HepG2 (cell line): ENCODE measurements around the gene TMEM62. TPM values are rescaled to one million over a fixed set of nuclear protein-coding genes. Genes with fewer than 3 reads are reported as not detected.

Experiments used
- ATAC-seq: fragments of 200-7000 bp; cut with Tn5 transposase; 3 replicates; pipeline ENCODE4 v1.9.1; 2020; ENCODE audit warnings: mild to moderate bottlenecking, moderate library complexity
- BruUV-seq: library from RNA; stranded (reverse); fragments of 400-500 nt; replicated peaks from 2 replicates; lab custom pipeline; 2021; lab: Mats Ljungman, UMichigan
- CTCF ChIA-PET: fragments of 300-600 bp; formaldehyde crosslinking; extraction: SDS; loops from one replicate; lab custom pipeline; 2021; ENCODE audit warnings: low total read pairs, inconsistent platforms, low intra/inter-chr PET ratio; lab: Yijun Ruan, JAX
- POLR2A ChIA-PET: fragments of 350-600 bp; sonication (Branson Sonifier 250); formaldehyde crosslinking; loops from one replicate; lab custom pipeline; 2020; ENCODE audit warnings: antibody characterized with exemption, inconsistent platforms; lab: Yijun Ruan, JAX
- DNase-seq: peaks from one replicate; pipeline ENCODE4 v3.0.0-alpha.2; 2015; ENCODE audit warnings: low spot score
- FAIRE-seq: peaks from 3 replicates; lab custom pipeline; 2011; peaks lifted over from hg19 to GRCh38; lab: Jason Lieb, UNC
- H2AFZ ChIP-seq: one replicate; pipeline ENCODE4 v1.6.1; 2011; ENCODE audit warnings: low read length, inconsistent platforms
- H3K27ac ChIP-seq: fragments of 300-600 bp; 3 replicates; pipeline ENCODE4 v1.8.0; 2011; ENCODE audit warnings: mixed run types, mild to moderate bottlenecking, mixed read lengths, low read length, inconsistent platforms; ENCODE audit not compliant: insufficient read depth; ENCODE audit errors: extremely low read length
- H3K27me3 ChIP-seq, 2 experiments: fragments of 200-600 bp in 1 of 2; 2 replicates in 1 of 2; 3 replicates in 1 of 2; pipeline versions ENCODE4 v1.6.0 to v1.8.0; 2011; ENCODE audit warnings: low read length in 2 of 2, mild to moderate bottlenecking in 2 of 2, moderate library complexity in 2 of 2, inconsistent platforms in 1 of 2; ENCODE audit not compliant: insufficient read depth in 2 of 2, control insufficient read depth in 1 of 2
- H3K36me3 ChIP-seq, 2 experiments: fragments of 200-600 bp in 1 of 2; replicated peaks in 1 of 2; 2 replicates in 1 of 2; 3 replicates in 1 of 2; pipeline versions ENCODE4 v1.5.1 to v1.8.0; 2011; ENCODE audit warnings: low read length in 2 of 2, inconsistent platforms in 1 of 2; ENCODE audit not compliant: insufficient read depth in 2 of 2, control insufficient read depth in 1 of 2
- H3K4me1 ChIP-seq: 2 replicates; pipeline ENCODE4 v1.5.1; 2012; ENCODE audit warnings: low read length, inconsistent platforms; ENCODE audit not compliant: insufficient read depth
- H3K4me2 ChIP-seq: 2 replicates; pipeline ENCODE4 v1.6.0; 2011; ENCODE audit warnings: low read depth, low read length, inconsistent platforms
- H3K4me3 ChIP-seq, 3 experiments: fragments of 200-600 bp in 1 of 3; sonication (generic), shearing (Covaris generic) in 1 of 3; replicated peaks in 1 of 3; 2 replicates each; pipeline ENCODE4 v1.5.1; 2011 to 2016; ENCODE audit warnings: low read length in 3 of 3, inconsistent platforms in 2 of 3, low read depth in 2 of 3, mild to moderate bottlenecking in 2 of 3, control low read depth in 1 of 3, mixed read lengths in 1 of 3; ENCODE audit not compliant: insufficient read depth in 1 of 3
- H3K79me2 ChIP-seq: one replicate; pipeline ENCODE4 v1.6.1; 2011; ENCODE audit warnings: low read length, inconsistent platforms; ENCODE audit not compliant: insufficient read depth
- H3K9ac ChIP-seq: 2 replicates; pipeline ENCODE4 v1.6.0; 2011; ENCODE audit warnings: mild to moderate bottlenecking, low read depth, low read length, inconsistent platforms; ENCODE audit not compliant: insufficient read depth
- H3K9me3 ChIP-seq: 2 replicates; pipeline ENCODE4 v1.5.1; 2012; ENCODE audit warnings: mild to moderate bottlenecking, low read length
- H4K20me1 ChIP-seq: 2 replicates; pipeline ENCODE4 v1.6.0; 2011; ENCODE audit warnings: inconsistent platforms, mild to moderate bottlenecking, low read length, moderate library complexity; ENCODE audit not compliant: insufficient read depth
- DMAP1 ChIP-seq: IDR thresholded peaks from 2 replicates; pipeline ENCODE4 v1.6.1; 2016
- HMG20A ChIP-seq: IDR thresholded peaks from 2 replicates; pipeline ENCODE4 v1.6.1; 2016; ENCODE audit warnings: borderline replicate concordance
- KDM2A ChIP-seq: sonication (generic); formaldehyde crosslinking; IDR thresholded peaks from 2 replicates; pipeline ENCODE4 v1.4.0; 2020; ENCODE audit warnings: low read depth, missing genetic modification reagents, borderline replicate concordance
- REPIN1 ChIP-seq: sonication (generic); formaldehyde crosslinking; IDR thresholded peaks from 2 replicates; pipeline ENCODE4 v1.8.0; 2022; ENCODE audit warnings: missing genetic modification reagents, low read depth, mild to moderate bottlenecking, borderline replicate concordance
- SETDB1 ChIP-seq: sonication (generic); formaldehyde crosslinking; IDR thresholded peaks from 2 replicates; pipeline ENCODE4 v1.5.1; 2020; ENCODE audit warnings: missing genetic modification reagents, mild to moderate bottlenecking, borderline replicate concordance
- SNAPC2 ChIP-seq: sonication (generic); formaldehyde crosslinking; IDR thresholded peaks from 2 replicates; pipeline ENCODE4 v1.8.1; 2022; ENCODE audit warnings: mild to moderate bottlenecking, missing genetic modification reagents
- ZFP90 ChIP-seq: sonication (generic); formaldehyde crosslinking; IDR thresholded peaks from 2 replicates; pipeline ENCODE4 v1.8.0; 2022; ENCODE audit warnings: missing genetic modification reagents, mild to moderate bottlenecking, inconsistent platforms, borderline replicate concordance
- ZKSCAN5 ChIP-seq: sonication (generic); formaldehyde crosslinking; IDR thresholded peaks from 2 replicates; pipeline ENCODE4 v1.5.1; 2020; ENCODE audit warnings: mild to moderate bottlenecking, missing genetic modification reagents
- ZNF296 ChIP-seq: sonication (generic); formaldehyde crosslinking; conservative IDR thresholded peaks from 2 replicates; pipeline ENCODE4 v1.5.0; 2020; ENCODE audit warnings: mild to moderate bottlenecking, missing genetic modification reagents
- ZNF484 ChIP-seq: sonication (generic); formaldehyde crosslinking; IDR thresholded peaks from 2 replicates; pipeline ENCODE4 v1.5.1; 2020; ENCODE audit warnings: mild to moderate bottlenecking, low read depth, missing genetic modification reagents, borderline replicate concordance
- ZNF557 ChIP-seq: sonication (generic); formaldehyde crosslinking; IDR thresholded peaks from 2 replicates; pipeline ENCODE4 v1.4.0; 2020; ENCODE audit warnings: missing genetic modification reagents
- ZNF644 ChIP-seq: IDR thresholded peaks from 2 replicates; pipeline ENCODE4 v1.6.1; 2016; ENCODE audit warnings: low read depth
- ZNF674 ChIP-seq: sonication (generic); formaldehyde crosslinking; IDR thresholded peaks from 2 replicates; pipeline ENCODE4 v1.5.0; 2020; ENCODE audit warnings: low read depth, mild to moderate bottlenecking, missing genetic modification reagents
- WGBS: methylation state at CpG from one replicate; pipeline ENCODE4 v1.1.6; 2017; ENCODE audit warnings: low lambda C conversion rate; 5-methylcytosine and 5-hydroxymethylcytosine counted together
- in situ Hi-C: cut with HindIII; loops from 2 replicates; pipeline ENCODE4 v1.10.0; 2017; ENCODE audit warnings: low pct_unique_long_range_greater_than_20kb; ENCODE audit not compliant: extremely low pct_ligation_motif_present
- intact Hi-C: fragments of 100-400 bp; cut with micrococcal nuclease; formaldehyde crosslinking; loops from one replicate; pipeline ENCODE4 v1.10.0; 2022; ENCODE audit not compliant: unreplicated experiment
- polyA plus RNA-seq, 8 experiments: library from polyadenylated mRNA; depleted of rRNA in 3 of 8; stranded (reverse) in 7 of 8; unstranded in 1 of 8; fragments of >200 nt; fragmentation: Illumina TruSeq in 4 of 8; extraction: Trizol in 4 of 8; gene quantifications; 2 replicates each; pipeline versions ENCODE4 v1.2.1 to v1.2.3, GENCODE V29; 2011 to 2016; ENCODE audit warnings: low read depth in 4 of 8, missing spikeins in 1 of 8, mixed read lengths in 1 of 8; ENCODE audit not compliant: insufficient read depth in 1 of 8
- total RNA-seq, 5 experiments: library from RNA; depleted of rRNA; stranded (reverse); fragments of >200 nt; fragmentation: Illumina TruSeq; extraction: Trizol; gene quantifications; 2 replicates each; pipeline ENCODE4 v1.2.3, GENCODE V29; 2016; ENCODE audit warnings: low read depth in 1 of 5
- TF ChIP-seq, protein P1 (sequence below): sonication (generic); formaldehyde crosslinking; IDR thresholded peaks from 2 replicates; pipeline ENCODE4 v1.9.0; 2021; ENCODE audit warnings: missing genetic modification reagents, borderline replicate concordance

The TMEM62 gene
- total and polyA plus RNA-seq, 2 of the 13 experiments (the other 11 are each of a cell fraction or from before 2014, with no cell fraction given): 14.2 to 20.9 TPM

GRCh38 chr15:43210172-43210745 is 76.9 kb downstream of the TMEM62 start:
- WGBS: 23% methylated on average over 15 of the region's 15 CpGs
- CTCF ChIA-PET: interaction anchor here (1.8 kb wide), 1 partner anchor 75 kb away, joined by 11 read pairs; no protein-coding TSS in a partner anchor
- ATAC-seq (no peak), FAIRE-seq (no peak), DNase-seq (no peak)
- Histone ChIP-seq H3K4me2 (no peak overlapping the region), H3K27me3 (peaks cover 1 to 61% of the 10 kb centered on the region in 2 experiments; a peak in 3 of 5 replicates), H3K27ac (no peak overlapping the region), H4K20me1 (no peaks in the 10 kb centered on the region), H3K9ac (no peak overlapping the region), H3K36me3 (no peaks in the 10 kb centered on the region), H3K4me3 (no peak overlapping the region), H3K9me3 (no peaks in the 10 kb centered on the region), H3K79me2 (no peaks in the 10 kb centered on the region)
- POLR2A ChIA-PET: no interaction called here
- in situ Hi-C loops (loop anchor here (25.0 kb wide), 1 partner anchor 498 kb away; no protein-coding TSS in a partner anchor), intact Hi-C loops (no loop called here)
- no TSS peak for BruUV-seq
- TF ChIP-seq HMG20A (CRISPR knock-in tag): no peak
- no peak for TF ChIP-seq REPIN1 (CRISPR knock-in tag)
- TF ChIP-seq ZNF484 (CRISPR knock-in tag): no peak
- TF ChIP-seq DMAP1 (CRISPR knock-in tag): no peak
- no peak for TF ChIP-seq ZNF557 (CRISPR knock-in tag)
- TF ChIP-seq SNAPC2 (CRISPR knock-in tag): no peak
- no peak for TF ChIP-seq KDM2A (CRISPR knock-in tag)
- no peak for TF ChIP-seq ZNF674
- TF ChIP-seq ZFP90 (CRISPR knock-in tag): no peak
- TF ChIP-seq ZNF296 (CRISPR knock-in tag): no peak
- TF ChIP-seq, protein P1, sequence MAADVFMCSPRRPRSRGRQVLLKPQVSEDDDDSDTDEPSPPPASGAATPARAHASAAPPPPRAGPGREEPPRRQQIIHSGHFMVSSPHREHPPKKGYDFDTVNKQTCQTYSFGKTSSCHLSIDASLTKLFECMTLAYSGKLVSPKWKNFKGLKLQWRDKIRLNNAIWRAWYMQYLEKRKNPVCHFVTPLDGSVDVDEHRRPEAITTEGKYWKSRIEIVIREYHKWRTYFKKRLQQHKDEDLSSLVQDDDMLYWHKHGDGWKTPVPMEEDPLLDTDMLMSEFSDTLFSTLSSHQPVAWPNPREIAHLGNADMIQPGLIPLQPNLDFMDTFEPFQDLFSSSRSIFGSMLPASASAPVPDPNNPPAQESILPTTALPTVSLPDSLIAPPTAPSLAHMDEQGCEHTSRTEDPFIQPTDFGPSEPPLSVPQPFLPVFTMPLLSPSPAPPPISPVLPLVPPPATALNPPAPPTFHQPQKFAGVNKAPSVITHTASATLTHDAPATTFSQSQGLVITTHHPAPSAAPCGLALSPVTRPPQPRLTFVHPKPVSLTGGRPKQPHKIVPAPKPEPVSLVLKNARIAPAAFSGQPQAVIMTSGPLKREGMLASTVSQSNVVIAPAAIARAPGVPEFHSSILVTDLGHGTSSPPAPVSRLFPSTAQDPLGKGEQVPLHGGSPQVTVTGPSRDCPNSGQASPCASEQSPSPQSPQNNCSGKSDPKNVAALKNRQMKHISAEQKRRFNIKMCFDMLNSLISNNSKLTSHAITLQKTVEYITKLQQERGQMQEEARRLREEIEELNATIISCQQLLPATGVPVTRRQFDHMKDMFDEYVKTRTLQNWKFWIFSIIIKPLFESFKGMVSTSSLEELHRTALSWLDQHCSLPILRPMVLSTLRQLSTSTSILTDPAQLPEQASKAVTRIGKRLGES (CRISPR knock-in tag): no peak
- no peak for TF ChIP-seq ZKSCAN5 (CRISPR knock-in tag)
- TF ChIP-seq SETDB1 (CRISPR knock-in tag): no peak
- TF ChIP-seq ZNF644 (CRISPR knock-in tag): no peak
- TF ChIP-seq, all 625 proteins: peak for 0
- H2AFZ ChIP-seq: no peak overlapping the region
- H3K4me1 ChIP-seq: no peaks in the 10 kb centered on the region
